GM13976 (cell line): ENCODE measurements around the gene ZNF761.
"Not testable (repeated sequence)": the region's sequence is repeated elsewhere in the genome, so short reads cannot be mapped to it uniquely, and the experiment has no call there.

Experiments
- DNase-seq: peaks from one replicate; pipeline ENCODE4 v3.0.0; 2012; ENCODE audit warnings: low spot score
- CTCF ChIP-seq: IDR thresholded peaks from 2 replicates; pipeline ENCODE4 v1.5.1; 2012; ENCODE audit warnings: borderline replicate concordance, mild to moderate bottlenecking; ENCODE audit not compliant: insufficient read depth; ENCODE audit errors: extremely low read depth, missing control alignments, control extremely low read depth
- in situ Hi-C: fragments of 300-500 bp; cut with MboI; formaldehyde crosslinking; loops from one replicate; pipeline ENCODE4 v1.12.0; 2022; ENCODE audit warnings: low sequenced_read_pairs, mixed read lengths, inconsistent platforms; ENCODE audit not compliant: unreplicated experiment

The ZNF761 gene

GRCh38 chr19:53394974-53395839 is 36.6 kb upstream of the ZNF761 start, which contains the start of gene ZNF765:
TSS of gene ZNF765 (plus strand) at chr19:53395149. CDS start at chr19:53398016, 2,867 bp downstream.
- no peak for TF ChIP-seq CTCF
- in situ Hi-C loops: no loop called here
- DNase-seq: peak; percentile 94

GRCh38 chr19:53395840-53396524 is 35.8 kb upstream of the ZNF761 start:
- DNase-seq, in situ Hi-C loops: not testable (repeated sequence)

- in situ Hi-C loops: no loop called here
- no peak for DNase-seq
- no peak for TF ChIP-seq CTCF
Observed at GRCh38 chr19:53396525-53396868, 35.3 kb upstream of the ZNF761 start.

- DNase-seq, in situ Hi-C loops: not testable (repeated sequence)
Observed at GRCh38 chr19:53397918-53398317, 33.9 kb upstream of the ZNF761 start.

- DNase-seq: no peak
- no peak for TF ChIP-seq CTCF
- in situ Hi-C loops: no loop called here
Observed at GRCh38 chr19:53409505-53410204, 22.1 kb upstream of the ZNF761 start.

- in situ Hi-C loops, DNase-seq: not testable (repeated sequence)
Observed at GRCh38 chr19:53420520-53421315, 11.1 kb upstream of the ZNF761 start.

GRCh38 chr19:53422551-53422950 is 9.2 kb upstream of the ZNF761 start:
- in situ Hi-C loops: no loop called here
- no peak for TF ChIP-seq CTCF

GRCh38 chr19:53423074-53423473 is 8.7 kb upstream of the ZNF761 start:
- in situ Hi-C loops, DNase-seq: not testable (repeated sequence)

More at GRCh38 chr19:53422551-53422950, 9.2 kb upstream of the ZNF761 start:
- no peak for DNase-seq

GRCh38 chr19:53423680-53424079 is 8.1 kb upstream of the ZNF761 start:
- in situ Hi-C loops, DNase-seq: not testable (repeated sequence)
